Neuron (in vitro differentiated cells): Measurements from ENCODE around the gene RBM6.
"Not testable (repeated sequence)": the region's sequence is repeated elsewhere in the genome, so short reads cannot be mapped to it uniquely, and the experiment has no call there.

Experiments used
- H2AFZ ChIP-seq: one replicate; pipeline ENCODE4 v1.6.1; 2013; ENCODE audit warnings: low read depth, mild to moderate bottlenecking, inconsistent platforms, low read length, moderate library complexity
- H3K27me3 ChIP-seq: one replicate; pipeline ENCODE4 v1.6.1; 2013; ENCODE audit warnings: low read length; ENCODE audit not compliant: insufficient read depth
- H3K36me3 ChIP-seq: one replicate; pipeline ENCODE4 v1.6.1; 2013; ENCODE audit warnings: low read length; ENCODE audit not compliant: insufficient read depth
- H3K4me1 ChIP-seq: one replicate; pipeline ENCODE4 v1.6.1; 2013; ENCODE audit warnings: low read length; ENCODE audit not compliant: insufficient read depth
- H3K4me3 ChIP-seq: 2 replicates; pipeline ENCODE4 v1.5.1; 2013; ENCODE audit warnings: mild to moderate bottlenecking, low read length, moderate library complexity
- H3K9me3 ChIP-seq: one replicate; pipeline ENCODE4 v1.6.1; 2013; ENCODE audit warnings: low read length

The RBM6 gene

DNA sequence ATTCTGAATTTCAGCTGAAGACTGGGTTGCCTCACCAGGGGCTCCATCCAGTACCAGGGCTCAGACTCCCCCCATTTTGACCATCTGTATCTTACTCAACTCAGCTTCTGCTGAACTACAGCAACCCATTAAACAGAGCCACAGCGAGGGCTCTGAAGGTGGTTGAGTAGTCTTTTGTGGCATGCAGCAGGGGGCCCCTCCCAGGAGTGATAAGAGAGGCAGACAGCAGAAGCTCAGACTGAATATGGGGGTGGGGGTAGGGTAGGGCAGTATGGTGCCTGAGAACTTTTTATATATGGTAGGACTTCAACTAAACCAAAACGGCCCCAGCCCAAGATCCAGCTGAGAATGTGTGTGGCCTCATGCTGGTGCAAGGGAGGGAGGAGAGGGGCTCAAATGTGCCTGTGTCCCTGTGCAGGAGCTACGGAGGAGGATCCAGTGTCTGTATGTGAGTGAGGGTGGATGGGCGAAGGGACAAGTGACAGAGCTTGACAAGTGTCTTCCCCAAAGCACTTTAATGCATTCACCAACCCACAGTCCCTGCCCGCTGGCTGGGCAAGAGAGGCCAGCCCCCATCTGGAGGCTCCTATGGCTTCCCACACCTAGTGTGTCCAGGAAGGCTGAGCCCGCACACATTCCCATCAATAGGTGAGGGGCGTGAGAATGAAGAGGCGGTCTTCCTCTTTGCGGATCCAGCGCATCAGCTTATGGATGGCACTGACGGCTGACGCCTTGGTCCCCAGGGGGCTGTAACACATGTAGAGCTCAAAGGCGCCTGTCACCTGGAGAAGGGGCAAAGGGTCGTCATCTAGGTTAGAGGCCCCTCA lies 31.4 kb upstream of the RBM6 start:
- Histone ChIP-seq H2AFZ (no peak overlapping the region), H3K9me3 (no peaks in the 10 kb centered on the region), H3K4me3 (no peak overlapping the region), H3K36me3 (peaks cover 6% of the 10 kb centered on the region), H3K27me3 (no peaks in the 10 kb centered on the region), H3K4me1 (no peaks in the 10 kb centered on the region)

DNA sequence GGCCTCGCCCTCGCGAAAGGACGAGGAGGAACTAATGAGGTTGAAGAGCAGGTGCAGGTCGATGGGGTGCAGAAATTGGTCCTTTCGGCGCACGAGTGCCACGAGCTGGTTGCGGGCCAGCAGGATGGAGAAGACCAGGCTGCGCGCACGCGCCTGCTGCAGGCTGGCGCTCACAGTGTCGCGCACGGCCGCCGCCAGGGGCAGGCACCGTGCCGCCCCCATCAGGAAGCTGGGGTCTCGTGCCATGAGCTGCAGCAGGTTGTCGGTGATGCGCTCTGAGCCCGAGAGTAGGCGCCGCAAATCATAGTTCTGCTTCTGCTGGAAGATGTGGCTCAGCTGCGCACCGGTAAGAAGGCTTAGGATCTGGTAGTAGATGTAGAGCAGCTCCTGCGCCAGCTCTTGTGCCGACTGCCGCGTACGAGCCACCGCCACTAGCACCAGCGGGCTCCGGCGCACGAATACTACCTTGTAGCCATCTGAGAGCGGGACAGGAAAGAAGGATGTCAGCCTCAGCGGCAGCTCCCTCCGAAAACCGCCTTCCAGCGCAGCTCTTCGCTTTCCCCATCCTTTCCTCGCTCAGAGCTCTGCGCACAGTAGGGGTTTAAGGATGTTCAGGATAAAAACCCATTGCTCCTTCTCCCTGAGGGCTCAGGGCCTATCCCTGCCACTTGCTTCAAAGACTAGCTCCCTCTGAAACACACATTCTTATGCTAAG lies 29.4 kb upstream of the RBM6 start:
- H2AFZ ChIP-seq, result no peak overlapping the region
- peaks cover 6% of the 10 kb centered on the region for H3K36me3 ChIP-seq
- no peak overlapping the region for H3K4me3 ChIP-seq
- no peaks in the 10 kb centered on the region for H3K4me1 ChIP-seq
- H3K9me3 ChIP-seq, result no peaks in the 10 kb centered on the region
- H3K27me3 ChIP-seq, result no peaks in the 10 kb centered on the region

DNA sequence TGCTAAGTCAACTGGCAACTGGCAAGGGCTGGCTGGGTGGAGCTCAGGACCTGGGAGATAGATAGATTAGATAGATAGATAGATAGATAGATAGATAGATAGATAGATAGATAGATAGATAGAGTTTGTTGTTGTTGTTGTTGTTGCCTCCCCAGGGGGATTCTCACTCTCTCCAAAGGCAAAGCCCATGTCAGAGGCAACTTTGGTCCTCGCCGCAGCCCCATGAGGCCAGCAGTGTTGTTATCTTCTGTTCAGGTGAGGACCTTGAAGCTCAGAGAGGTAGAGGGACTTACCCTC lies 28.9 kb upstream of the RBM6 start:
- no peak overlapping the region for H2AFZ ChIP-seq
- H3K36me3 ChIP-seq, result peaks cover 6% of the 10 kb centered on the region
- H3K4me3 ChIP-seq, result no peak overlapping the region
- H3K4me1 ChIP-seq, result no peaks in the 10 kb centered on the region
- H3K9me3 ChIP-seq, result no peaks in the 10 kb centered on the region
- H3K27me3 ChIP-seq, result no peaks in the 10 kb centered on the region

DNA sequence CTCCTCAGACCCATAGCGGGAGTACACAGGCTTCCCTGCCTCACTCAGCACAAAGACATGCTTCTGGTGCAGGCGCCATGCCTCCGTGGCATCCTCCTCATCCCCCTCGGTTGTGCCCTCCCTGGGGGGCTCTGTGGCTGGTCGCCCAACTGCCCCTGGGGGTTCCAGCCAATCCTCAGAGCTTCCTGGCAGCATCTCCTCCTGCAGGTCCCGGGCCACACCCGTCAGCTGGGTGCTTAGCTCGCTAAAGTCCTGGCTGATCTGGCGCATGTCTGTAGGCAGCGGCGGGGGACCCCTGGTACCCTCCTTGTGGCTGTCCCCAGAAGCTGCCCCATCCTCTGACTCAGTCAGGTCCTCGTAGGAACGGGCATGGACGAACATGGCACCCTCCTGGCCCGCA lies 28.3 kb upstream of the RBM6 start:
- Histone ChIP-seq H2AFZ (no peak overlapping the region), H3K4me3 (no peak overlapping the region), H3K9me3 (no peaks in the 10 kb centered on the region), H3K36me3 (peaks cover 6% of the 10 kb centered on the region), H3K4me1 (no peaks in the 10 kb centered on the region), H3K27me3 (no peaks in the 10 kb centered on the region)

DNA sequence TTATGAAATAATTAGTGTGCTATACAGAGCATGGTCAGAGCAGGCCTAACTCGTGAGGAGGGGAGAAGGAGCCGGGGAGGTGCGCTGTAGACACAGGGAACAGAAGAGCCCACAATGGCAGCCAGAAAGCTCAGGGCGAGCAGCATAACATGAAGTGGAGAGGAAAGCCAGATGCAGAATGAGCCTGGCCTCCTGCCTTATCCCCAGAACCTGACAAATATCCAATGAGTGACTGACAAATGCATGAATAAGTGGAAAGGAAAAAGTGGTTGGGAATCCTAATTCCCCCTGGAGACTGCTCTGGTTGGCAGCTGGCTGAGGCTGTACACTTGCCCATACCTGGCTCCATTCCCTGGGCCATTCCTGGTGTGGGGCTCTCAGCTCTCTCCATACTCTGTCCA lies 27.1 kb upstream of the RBM6 start:
- Histone ChIP-seq H3K4me3 (no peak overlapping the region), H3K36me3 (peaks cover 6% of the 10 kb centered on the region), H3K9me3 (no peaks in the 10 kb centered on the region)

DNA sequence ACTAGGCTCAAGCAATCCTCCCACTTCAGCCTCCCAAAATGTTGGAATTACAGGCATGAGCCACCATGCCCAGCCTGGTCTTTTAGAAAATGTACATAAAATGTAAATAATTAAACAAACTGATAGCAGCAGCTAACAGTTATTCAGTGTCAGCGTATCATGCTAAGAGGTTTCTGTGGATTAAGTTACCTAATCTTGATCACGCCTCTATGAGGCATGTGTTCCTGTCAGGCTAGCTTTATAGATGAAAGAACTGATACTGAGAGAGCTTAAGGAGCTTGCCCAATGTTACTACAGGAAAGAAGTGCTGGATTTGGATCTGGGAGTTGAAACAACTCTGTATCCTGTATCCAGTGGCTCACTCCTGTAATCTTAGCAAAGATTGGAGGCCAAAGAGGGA lies 25.0 kb upstream of the RBM6 start:
- Histone ChIP-seq H3K27me3 (no peaks in the 10 kb centered on the region), H2AFZ (no peak overlapping the region), H3K9me3 (no peaks in the 10 kb centered on the region), H3K4me1 (no peaks in the 10 kb centered on the region), H3K4me3 (no peak overlapping the region), H3K36me3 (peaks cover 6% of the 10 kb centered on the region)

More for the DNA sequence above, 27.1 kb upstream of the RBM6 start:
- Histone ChIP-seq H3K27me3 (no peaks in the 10 kb centered on the region), H3K4me1 (no peaks in the 10 kb centered on the region), H2AFZ (no peak overlapping the region)

DNA sequence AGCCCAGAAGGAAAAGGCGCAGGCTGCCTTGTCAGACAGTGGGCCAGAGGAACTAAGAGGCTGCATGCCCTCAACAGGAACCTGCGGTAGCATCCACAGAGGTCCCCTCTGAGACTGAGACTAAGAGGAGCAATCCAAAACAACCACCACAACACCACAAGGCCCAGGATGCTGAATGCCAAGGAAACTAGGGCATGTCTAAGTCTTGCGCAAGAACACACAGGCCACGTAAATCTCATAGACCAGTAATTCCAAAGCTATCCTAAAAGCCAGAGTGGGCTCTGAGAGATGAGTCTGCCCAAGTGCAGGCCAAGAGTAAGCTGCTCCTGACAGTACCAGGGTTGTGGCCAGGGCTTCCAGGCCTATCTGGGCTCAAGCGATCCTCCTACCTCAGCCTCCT lies 23.3 kb upstream of the RBM6 start:
- no peaks in the 10 kb centered on the region for H3K36me3 ChIP-seq
- no peaks in the 10 kb centered on the region for H3K9me3 ChIP-seq
- no peaks in the 10 kb centered on the region for H3K4me1 ChIP-seq
- H3K4me3 ChIP-seq, result no peak overlapping the region
- no peaks in the 10 kb centered on the region for H3K27me3 ChIP-seq
- no peak overlapping the region for H2AFZ ChIP-seq

DNA sequence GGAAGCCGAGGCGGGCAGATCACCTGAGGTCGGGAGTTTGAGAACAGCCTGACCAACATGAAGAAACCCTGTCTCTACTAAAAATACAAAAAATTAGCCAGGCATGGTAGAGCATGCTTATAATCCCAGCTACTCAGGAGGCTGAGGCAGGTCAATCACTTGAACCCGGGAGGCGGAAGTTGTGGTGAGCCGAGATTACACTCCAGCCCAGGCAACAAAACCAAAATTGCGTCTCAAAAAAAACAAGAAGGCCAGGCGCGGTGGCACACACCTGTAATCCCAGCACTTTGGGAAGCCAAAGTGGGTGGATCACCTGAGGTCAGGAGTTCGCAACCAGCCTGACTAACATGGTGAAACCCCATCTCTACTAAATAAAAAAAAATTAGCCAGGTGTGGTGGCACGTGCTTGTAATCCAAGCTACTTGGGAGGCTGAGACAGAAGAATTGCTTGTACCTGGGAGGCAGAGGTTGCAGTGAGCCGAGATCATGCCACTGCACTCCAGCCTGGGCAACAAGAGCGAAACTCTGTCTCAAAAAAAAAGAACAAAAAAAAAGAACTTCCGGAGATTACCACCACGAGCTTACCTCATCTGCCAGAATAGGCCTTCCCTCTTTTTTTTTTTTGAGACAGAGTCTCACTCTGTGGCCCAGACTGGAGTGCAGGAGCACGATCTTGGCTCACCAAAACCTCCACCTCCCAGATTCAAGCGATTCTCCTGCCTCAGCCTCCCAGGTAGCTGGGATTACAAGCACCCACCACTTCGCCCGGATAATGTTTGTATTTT lies 22.0 kb upstream of the RBM6 start:
- H3K36me3 ChIP-seq, H2AFZ ChIP-seq, H3K27me3 ChIP-seq, H3K4me1 ChIP-seq, H3K9me3 ChIP-seq, H3K4me3 ChIP-seq: not testable (repeated sequence)

DNA sequence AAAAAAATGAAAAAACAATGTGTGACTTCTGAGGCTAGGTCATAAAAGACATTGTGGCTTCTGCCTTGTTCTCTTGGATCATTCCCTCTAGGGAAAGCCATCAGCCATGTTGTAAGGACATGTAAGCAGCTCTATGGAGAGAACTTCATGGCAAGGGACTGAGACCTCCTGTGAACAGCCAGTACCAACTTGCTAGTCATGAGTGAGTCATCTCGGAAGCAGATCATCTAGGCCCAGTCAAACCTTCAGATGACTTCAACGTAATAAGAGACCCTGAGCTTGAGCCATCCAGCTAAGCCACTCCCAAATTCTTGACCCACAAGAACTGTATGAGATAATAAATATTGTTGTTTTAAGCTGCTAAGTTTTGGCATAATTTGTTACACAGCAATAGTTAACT lies 15.3 kb upstream of the RBM6 start:
- no peak overlapping the region for H2AFZ ChIP-seq
- H3K27me3 ChIP-seq, result no peaks in the 10 kb centered on the region
- peaks cover 2% of the 10 kb centered on the region for H3K4me1 ChIP-seq
- H3K4me3 ChIP-seq, result no peak overlapping the region
- H3K9me3 ChIP-seq, result no peaks in the 10 kb centered on the region
- no peaks in the 10 kb centered on the region for H3K36me3 ChIP-seq

DNA sequence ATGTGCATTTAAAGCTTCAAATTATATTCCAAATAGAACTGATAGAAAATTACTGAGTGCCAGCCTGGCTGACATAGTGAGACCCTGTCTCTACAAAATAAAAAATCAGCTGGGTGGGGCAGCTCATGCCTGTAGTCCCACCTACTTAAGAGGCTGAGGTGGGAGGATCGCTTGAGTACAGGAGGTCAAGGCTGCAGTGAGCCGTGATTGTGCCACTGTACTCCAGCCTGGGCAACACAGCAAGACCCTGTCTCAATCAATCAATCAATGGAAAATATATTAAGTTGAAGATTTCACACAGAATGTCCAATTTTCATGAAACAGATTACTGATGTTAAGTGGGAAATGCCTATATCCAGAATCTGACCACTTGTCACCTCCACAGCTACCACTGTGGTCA lies 14.5 kb upstream of the RBM6 start:
- Histone ChIP-seq H3K36me3 (no peaks in the 10 kb centered on the region), H3K4me1 (peaks cover 6% of the 10 kb centered on the region), H3K4me3 (no peak overlapping the region), H3K9me3 (no peaks in the 10 kb centered on the region), H3K27me3 (no peaks in the 10 kb centered on the region), H2AFZ (no peak overlapping the region)

DNA sequence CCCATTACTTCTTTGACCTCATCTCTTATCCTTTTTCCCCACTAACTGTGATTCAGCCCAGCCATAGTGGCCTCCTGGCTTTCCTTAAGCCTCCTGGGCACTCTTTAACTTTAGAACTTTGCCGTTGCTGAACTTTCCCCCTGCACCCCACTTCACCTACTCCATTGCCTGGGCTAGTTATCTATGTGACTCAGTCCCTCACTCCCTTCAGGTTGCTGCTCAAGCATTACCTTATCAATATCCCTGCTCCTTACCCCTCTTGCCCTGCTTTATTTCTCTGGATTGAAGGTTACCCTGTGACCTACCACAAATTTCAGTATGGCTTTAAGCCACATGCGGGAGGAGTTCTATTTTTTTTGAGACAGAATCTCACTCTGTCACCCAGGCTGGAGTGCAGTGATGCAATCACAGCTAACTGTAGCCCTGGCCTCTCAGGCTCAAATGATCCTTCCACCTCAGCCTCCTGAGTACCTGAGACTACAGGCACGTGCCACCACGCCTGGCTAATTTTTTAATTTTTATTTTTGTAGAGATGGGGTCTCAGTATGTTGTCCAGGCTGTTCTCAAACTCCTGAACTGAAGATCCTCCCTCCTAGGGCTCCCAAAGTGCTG lies 13.7 kb upstream of the RBM6 start:
- H3K36me3 ChIP-seq, result no peaks in the 10 kb centered on the region
- peaks cover 6% of the 10 kb centered on the region for H3K4me1 ChIP-seq
- no peaks in the 10 kb centered on the region for H3K9me3 ChIP-seq
- H3K27me3 ChIP-seq, result no peaks in the 10 kb centered on the region
- H2AFZ ChIP-seq, result no peak overlapping the region
- no peak overlapping the region for H3K4me3 ChIP-seq

DNA sequence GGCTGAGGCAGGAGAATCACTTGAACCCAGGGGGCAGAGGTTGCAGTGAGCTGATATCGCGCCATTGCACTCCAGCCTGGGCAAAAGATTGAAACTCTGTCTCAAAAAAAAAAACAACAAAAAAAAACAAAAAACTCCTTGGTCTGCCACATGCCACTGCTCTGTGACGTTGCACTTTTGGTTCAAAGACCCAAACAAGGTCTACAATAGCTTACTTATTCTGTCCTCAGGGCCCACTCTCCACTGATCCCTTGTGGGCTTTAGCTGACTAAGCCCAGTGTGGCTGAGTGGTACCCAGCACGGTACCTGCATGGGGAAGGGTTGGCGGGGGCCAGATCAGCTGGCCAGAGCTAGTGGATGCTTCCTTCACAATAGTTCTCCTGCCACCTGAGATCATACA lies 12.2 kb upstream of the RBM6 start:
- Histone ChIP-seq H3K4me3 (no peak overlapping the region), H3K9me3 (no peaks in the 10 kb centered on the region), H3K4me1 (peaks cover 6% of the 10 kb centered on the region), H3K27me3 (no peaks in the 10 kb centered on the region), H2AFZ (no peak overlapping the region), H3K36me3 (no peaks in the 10 kb centered on the region)

DNA sequence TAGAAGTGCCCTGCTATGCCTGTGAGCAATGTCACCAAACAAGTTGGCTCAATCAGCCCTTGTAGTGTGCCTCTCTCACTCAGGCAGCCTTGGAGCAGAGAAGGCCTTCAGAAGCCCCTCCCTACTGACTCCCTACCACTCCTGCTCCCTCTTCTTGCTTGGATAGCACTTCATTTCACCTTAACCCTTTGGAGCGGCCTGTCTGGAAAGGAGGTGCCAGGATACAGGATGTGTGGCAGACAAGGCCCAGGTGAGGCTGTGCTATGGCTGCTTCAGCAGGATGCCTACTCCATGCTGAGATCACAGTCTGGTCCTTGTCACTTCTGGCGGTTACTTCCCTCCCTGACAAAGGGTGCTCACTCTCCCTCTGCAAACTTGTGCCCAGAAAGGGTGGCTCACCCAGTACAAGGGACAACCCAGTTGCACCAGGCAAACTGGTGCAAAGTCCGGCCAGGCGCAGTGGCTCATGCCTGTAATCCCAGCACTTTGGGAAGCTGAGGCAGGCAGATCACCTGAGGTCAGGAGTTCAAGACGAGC lies 11.4 kb upstream of the RBM6 start:
- H2AFZ ChIP-seq, result no peak overlapping the region
- H3K4me1 ChIP-seq, result peaks cover 6% of the 10 kb centered on the region
- no peaks in the 10 kb centered on the region for H3K9me3 ChIP-seq
- no peaks in the 10 kb centered on the region for H3K27me3 ChIP-seq
- H3K4me3 ChIP-seq, result peak overlapping the region; percentile 68
- no peaks in the 10 kb centered on the region for H3K36me3 ChIP-seq
